Activated gamma-delta T cell treated with Interleukin-2 at 50 U/mL for 16 hours (primary cell): ENCODE data around the gene AP4M1.
"Not testable (repeated sequence)": the region's sequence is repeated elsewhere in the genome, so short reads cannot be mapped to it uniquely, and the experiment has no call there.

Experiments used
- DNase-seq: peaks from one replicate; pipeline ENCODE4 v3.0.0-alpha.2; 2020

The AP4M1 gene

DNA sequence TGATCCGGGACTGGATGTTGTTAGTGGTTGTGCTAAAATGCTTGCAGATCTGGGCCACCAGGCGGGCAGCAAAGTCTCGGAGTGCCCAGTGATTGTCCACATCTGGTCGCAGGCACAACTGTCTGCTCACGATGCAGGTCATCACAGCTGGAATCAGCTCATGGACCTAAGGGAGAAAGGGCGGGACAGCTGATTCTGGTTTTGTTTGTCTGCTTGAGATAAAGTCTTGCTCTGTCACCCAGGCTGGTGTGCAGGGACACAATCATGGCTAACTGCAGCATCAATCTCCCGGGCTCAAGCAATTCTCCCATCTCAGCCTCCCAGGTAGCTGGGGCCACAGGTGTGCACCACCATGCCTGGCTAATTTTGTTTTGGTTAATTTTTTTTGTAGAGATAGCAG lies 9.7 kb downstream of the AP4M1 start:
- no peak for DNase-seq

DNA sequence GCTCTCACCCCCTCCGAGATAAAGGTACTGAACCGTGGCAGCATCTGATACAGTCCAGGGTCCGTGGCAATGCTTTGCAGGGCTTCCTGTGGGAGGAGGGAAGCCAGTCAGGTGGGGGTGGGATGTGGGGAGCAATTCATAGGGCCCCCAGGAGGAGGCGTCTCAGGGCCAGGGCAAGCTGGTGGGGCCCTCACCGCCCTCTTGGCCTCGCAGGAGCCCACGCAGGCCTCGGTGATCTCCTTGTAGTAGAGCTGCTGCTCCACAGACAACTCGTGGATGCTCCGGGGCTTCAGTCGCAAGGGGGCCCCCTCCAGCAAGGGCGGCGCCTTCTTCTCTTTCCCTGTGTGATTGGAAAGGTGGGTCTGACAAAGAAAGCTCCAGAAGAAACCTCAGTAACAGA lies 10.5 kb downstream of the AP4M1 start:
- no peak for DNase-seq

DNA sequence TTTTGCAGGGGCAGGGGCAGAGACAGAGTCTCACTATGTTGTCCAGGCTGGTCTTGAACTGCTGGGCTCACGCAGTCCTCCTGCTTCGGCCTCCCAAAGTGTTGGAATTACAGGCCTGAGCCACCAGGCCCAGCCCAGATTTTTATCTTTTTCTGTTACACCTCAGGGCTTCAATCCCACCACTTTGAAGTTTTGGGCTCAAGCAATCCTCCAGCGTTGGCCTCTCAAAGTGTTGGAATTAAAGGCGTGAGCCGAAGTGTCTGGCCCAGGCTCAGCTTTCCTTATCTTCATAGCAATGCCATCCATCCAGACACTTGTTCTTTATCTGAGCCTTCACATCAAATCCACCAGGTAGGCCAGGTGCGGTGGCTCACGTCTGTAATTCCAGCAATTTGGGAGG lies 13.6 kb downstream of the AP4M1 start:
- no peak for DNase-seq

DNA sequence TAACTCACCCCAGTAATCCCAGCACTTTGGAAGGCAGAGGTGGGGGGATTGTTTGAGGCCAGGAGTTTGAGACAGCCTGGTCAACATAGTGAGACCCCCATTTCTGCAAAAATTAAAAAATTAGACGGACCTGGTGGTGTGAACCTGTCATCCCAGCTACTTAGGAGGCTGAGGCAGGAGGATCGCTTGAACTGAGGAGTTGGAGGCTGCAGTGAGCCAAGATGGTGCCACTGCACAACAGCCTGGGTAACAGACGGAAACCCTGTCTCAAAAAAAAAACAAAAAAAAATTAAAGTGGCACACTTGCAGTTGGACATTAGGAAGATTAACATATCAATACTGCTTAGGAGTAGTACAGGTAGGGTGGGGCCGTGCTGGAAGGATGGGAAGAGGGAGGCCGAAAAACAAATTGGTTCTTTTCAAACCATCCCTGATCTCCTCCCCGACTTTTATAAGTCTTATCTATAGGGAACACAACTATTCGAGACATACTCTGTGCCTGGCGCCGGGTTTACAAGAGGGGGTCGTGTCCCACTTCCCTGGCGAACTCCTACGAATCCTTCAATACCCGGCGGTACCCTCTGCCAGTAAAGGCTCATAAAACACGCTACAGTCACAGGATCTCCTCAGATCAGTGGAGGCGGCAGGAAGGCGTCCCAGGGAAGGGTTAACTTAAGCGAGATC lies 17.1 kb downstream of the AP4M1 start:
- DNase-seq = no peak

DNA sequence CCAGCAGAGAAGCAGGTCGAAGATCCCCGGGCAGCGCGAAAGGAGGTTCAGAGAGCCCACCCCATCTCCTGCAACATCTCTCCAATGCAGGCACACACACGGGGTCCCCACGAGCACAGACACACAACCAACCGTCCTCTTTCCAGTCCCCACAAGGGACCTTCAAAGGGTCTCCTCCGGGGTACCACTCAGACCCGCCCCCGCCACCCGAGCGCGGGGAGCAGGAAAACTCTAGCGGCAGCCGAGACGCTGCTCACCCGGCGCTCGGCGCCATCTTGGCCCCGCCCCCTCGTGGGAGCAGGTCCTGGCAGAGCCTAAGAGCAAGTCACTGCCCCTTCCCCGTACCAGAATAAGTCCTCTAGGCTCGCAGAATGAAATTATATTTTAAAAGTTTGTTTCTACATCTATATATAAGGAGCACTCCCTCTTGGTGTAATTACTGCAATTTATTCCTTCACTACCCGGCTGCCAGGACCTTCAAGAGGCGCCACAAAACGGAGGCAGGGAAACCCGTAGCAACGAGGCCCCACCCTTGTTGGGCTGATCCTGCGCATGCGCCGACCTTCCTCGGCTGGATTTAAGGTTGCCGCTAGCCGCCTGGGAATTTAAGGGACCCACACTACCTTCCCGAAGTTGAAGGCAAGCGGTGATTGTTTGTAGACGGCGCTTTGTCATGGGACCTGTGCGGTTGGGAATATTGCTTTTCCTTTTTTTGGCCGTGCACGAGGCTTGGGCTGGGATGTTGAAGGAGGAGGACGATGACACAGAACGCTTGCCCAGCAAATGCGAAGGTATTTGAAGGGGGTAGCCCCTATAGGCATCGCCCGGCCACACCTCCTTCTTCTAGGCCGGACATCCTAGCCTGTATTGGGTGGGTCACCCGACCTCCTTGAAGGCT lies 17.9 kb downstream of the AP4M1 start, which contains the start of the genes CNPY4 and TAF6:
CNPY4 (plus strand) TSS at position 563 of the 898 bp plus-strand sequence; CDS start at position 674, 111 bp downstream.
TAF6 (minus strand) TSS at position 287 of the 898 bp plus-strand sequence. CDS start 5,149 bp downstream, outside the sequence.
- DNase-seq = peak; percentile 95

DNA sequence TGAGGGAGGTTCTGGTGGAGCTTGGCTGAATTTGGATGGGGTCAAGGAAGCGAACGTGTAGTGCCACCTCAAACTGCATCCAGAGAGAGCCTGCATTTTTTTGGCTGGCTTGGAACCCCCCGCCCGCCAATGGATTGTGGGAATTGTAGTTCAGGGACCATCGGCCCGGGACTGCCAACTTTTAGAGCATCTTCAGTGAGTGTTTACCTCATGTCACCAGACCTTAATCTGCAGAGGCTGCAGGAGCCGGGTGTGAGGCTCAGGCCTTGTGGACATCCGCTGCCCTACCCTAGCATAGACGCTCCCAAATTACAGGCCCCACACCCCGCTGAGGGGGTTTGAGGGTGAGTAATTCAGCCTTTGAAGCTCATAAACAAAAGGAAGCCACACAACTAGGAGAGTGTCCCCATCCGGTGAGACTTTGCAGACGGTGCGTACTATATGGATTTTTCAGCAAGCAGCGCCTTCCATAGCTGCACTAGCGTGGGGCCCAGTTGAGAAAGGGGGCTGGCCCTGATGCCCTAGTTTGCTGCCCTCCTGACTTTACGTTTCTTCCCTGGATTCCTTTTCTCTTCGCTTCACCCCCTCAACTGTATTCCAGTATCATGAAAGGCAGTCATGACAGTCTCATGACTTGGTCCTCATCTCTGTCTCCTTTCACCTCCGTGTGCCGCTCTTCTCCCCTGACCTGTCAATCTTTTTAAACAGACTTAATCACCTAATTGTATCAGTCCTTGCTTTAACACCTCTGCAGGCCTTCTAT lies 18.7 kb downstream of the AP4M1 start:
- DNase-seq = peak; percentile 69

DNA sequence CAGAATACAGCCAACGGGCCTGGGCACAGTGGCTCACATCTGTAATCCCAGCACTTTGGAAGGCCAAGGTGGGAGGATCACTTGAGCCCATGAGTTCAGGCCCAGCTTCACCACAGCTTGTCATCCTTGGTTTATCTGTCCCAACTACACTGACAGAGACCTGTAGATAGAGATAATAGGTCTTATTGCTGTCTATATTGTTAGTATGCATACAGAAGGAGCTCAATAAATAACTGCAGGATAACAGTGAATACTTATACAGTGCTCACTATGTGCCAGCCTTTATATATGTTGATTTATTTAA lies 19.2 kb downstream of the AP4M1 start:
- DNase-seq = no peak

DNA sequence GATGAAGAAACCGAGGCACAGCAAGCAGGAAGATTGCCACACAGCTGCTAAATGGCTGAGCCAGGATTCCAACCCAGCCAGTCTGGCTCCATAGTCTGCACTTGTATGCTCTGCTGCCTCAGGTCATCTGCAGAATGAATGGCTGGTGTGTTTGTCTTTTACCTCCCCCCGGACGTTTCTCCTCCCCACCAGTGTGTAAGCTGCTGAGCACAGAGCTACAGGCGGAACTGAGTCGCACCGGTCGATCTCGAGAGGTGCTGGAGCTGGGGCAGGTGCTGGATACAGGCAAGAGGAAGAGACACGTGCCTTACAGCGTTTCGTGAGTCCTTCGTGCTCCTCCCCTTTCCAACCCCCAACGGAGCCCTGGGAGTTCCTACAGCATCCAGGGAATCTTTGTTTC lies 20.6 kb downstream of the AP4M1 start:
- no peak for DNase-seq

DNA sequence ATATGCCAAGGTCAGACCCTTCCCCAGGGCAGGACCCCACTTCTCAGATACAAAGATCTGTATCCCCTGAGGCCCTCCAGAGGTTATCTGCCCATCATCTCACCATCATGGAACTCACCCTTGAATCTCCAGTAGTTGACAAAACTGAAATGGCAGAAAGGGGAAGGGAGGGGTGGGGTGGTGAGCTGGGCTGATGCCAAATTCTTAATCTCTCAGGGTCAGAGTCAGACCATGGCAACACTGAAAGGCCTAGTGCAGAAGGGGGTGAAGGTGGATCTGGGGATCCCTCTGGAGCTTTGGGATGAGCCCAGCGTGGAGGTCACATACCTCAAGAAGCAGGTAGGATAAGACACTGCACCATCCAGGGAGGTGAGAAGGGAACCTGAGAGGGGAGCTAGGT lies 21.1 kb downstream of the AP4M1 start:
- no peak for DNase-seq

DNA sequence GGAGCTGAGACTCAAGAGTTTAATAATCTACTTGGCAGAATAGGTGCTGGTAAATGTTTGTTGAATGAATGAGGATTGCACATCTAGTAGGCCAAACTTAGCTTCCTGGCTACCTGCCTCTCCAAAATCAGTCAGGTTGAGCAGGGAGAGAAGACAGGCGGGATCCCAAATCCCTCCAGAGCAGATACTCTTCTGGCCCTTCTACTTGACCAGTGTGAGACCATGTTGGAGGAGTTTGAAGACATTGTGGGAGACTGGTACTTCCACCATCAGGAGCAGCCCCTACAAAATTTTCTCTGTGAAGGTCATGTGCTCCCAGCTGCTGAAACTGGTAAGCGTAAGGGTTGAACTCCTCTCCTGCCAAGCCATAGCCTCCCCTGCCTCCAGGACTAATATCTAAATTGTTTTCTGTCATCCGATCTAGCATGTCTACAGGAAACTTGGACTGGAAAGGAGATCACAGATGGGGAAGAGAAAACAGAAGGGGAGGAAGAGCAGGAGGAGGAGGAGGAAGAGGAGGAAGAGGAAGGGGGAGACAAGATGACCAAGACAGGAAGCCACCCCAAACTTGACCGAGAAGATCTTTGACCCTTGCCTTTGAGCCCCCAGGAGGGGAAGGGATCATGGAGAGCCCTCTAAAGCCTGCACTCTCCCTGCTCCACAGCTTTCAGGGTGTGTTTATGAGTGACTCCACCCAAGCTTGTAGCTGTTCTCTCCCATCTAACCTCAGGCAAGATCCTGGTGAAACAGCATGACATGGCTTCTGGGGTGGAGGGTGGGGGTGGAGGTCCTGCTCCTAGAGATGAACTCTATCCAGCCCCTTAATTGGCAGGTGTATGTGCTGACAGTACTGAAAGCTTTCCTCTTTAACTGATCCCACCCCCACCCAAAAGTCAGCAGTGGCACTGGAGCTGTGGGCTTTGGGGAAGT lies 23.1 kb downstream of the AP4M1 start:
- DNase-seq = no peak

DNA sequence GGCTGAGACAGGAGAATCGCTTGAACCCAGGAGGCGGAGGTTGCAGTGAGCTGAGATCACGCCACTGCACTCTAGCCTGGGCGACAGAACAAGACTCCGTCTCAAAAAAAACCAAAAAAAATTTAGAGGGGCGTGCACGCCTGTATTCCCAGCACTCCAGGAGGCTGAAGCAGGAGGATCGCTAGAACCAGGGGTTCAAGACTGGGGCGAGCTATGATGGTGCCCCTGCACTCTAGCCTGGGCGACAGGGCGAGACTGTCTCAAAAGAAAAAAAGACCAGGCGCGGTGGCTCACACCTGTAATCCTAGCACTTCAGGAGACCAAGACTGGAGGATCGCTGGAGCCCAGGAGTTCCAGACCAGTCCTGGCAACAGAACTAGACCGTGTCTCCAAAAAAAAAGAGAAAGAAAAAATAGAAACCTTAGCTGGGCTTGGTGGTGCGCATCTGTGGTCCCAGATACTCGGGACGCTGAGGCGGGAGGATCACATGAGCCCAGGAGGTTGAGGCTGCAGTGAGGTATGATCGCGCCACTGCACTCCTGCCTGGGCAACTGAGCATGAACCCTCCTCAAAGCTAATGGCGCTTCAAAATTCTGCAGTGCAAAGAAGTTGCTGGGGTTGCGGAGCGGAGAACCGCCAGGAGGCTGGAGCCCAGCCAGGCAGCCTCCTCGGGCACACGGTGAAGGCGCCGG lies 24.9 kb downstream of the AP4M1 start:
- DNase-seq = no peak

DNA sequence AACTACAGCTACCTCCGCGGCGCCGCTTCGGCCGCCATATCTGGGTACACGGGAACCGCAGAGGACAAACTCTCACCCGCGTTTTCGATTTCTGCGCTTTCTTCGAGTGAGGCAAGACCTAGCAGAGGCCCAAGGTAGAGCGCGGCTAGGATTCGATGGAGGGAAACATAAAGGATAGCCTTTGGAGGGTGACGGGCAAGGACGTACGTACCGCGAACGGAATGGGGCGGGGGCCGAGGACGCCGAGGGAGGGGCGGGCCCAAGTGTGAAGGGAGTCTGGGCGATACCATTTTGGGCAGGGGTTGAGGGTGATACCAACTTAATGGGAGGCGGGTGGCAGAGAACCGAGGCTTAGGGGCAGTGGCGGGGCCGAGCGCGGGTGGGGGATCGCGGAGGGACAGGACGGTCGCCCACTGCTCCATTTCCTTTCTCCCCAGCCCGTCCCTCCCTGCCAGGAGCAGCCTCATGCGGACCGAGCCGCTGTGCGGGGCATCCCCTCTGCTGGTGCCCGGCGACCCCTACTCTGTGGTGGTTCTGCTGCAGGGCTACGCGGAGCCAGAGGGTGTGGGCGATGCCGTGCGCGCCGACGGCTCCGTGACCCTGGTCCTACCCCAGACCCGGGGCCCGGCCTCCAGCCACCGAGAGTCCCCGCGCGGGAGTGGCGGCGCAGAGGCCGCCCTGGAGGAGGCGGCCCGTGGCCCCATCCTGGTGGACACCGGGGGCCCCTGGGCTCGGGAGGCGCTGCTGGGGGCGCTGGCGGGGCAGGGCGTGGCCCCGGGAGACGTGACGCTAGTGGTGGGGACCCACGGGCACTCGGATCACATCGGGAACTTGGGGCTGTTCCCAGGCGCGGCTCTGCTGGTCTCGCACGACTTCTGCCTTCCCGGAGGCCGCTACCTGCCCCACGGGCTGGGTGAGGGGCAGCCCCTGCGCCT lies 25.8 kb downstream of the AP4M1 start, which contains the start of gene MBLAC1:
MBLAC1 (plus strand) TSS at position 37 of the 935 bp plus-strand sequence; CDS start at position 466, 429 bp downstream.
- peak; percentile 94 for DNase-seq

DNA sequence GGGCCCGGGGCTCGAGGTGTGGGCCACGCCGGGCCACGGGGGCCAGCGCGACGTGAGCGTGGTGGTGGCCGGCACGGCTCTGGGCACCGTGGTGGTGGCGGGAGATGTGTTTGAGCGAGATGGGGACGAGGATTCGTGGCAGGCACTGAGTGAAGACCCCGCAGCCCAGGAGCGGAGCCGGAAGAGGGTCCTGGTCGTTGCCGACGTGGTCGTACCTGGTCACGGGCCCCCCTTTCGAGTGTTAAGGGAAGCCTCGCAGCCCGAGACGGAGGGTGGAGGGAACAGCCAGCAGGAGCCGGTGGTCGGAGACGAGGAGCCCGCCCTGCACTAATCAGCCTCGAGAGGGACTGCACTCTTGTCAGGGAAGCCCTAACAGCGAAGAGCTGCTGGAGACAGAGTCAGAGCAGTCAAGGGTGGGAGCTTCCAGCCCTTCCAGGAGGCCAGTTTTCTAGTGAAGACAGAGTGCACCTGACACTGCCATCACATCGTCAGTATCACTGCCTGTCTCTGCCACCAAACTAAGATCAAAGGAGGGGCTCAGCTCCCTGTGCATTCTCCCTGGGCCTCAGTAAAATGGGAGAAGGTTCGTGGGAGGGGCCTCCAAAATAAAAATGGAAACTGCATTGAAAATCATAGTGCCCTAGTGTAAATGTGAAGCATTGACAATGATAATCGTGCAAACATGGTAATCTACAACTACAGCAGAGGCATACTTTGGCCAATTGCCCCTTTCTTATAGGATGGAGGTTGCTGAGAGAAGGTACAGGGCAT lies 26.6 kb downstream of the AP4M1 start:
- DNase-seq = peak; percentile 19

DNA sequence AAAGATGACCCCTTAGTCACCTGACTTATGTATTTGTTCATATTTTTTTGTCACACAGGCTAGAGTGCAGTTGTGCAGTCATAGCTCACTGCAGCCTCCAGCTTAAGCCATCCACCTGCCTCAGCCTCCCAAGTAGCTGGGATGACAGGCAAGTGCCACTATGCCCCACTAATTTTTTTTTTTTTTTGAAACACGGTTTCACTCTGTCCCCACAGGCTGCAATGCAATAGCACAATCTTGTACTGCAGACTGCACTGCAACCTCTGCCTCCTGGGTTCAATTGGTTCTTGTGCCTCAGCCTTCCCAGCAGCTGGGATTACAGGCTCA lies 27.2 kb downstream of the AP4M1 start:
- DNase-seq = no peak

DNA sequence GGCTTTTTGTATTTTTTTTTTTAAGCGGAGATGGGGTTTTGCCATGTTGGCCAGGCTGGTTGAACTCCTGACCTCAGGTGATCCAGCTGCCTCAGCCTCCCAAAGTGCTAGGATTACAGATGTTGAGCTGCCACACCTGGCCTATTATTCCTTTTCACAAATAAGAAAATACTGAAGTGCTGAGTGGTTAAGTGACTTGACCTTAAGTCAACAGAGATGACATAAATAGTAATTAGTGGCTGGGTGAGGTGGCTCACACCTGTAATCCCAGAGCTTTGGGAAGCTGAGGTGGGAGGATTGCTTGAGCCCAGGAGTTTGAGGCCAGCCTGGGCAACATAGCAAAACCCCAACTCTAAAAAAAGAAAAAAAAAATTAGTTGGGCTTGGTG lies 28.8 kb downstream of the AP4M1 start:
- not testable (repeated sequence) for DNase-seq

DNA sequence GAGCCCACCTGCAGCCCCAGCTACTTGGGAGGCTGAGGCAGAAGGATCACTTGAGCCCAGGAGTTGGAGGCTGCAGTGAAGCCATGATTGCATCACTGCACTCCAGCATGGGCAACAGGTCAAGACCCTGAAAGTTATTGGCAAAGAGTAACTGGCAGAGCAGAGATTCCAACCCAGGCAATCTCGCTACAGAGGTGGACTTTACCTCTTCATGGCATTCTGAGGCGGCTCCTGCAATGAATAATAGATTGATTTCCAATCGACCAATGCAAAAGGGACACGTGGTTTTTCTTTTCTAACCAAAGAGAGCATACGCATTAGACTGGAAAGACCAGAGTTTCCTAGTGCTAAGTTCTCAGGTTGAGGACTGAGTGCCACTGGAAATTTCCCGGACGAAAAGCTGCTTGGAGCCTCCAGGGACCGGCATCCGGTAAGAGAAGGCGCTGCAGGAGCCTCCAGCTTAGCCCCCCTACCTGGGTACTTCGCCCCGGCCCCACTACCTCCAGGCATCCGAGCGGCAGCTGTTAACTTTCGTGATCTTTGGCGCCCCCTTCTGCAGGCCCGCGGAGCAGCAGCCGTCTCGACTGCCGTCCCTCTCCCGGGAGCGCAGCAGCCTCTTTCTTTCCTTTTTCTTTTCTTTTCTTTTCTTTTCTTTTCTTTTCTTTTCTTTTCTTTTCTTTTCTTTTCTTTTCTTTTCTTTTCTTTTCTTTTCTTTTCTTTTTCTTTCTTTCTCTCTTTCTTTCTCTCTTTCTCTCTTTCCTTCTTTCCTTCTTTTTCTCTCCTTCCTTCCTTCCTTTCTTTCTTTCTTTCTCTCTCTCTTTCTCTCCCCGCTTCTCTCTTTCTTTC lies 29.4 kb downstream of the AP4M1 start:
- peak; percentile 88 for DNase-seq

DNA sequence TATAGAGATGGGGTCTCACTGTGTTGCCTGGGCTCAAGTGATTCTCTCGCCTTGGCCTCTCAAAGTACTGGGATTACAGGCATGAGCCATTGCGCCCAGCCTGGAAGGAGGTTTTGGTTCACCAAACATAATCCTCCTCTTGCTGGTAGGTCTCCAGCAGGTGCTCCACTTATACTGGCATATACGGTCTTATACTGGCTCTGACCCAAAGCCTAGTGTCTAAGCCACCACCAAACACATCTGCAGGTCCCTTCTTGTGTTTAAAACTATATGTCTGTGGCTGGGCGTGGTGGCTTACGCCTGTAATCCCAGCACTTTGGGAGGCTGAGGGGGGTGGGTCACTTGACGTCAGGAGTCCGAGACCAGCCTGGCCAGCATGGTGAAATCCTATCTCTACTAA lies 30.7 kb downstream of the AP4M1 start:
- DNase-seq = no peak

DNA sequence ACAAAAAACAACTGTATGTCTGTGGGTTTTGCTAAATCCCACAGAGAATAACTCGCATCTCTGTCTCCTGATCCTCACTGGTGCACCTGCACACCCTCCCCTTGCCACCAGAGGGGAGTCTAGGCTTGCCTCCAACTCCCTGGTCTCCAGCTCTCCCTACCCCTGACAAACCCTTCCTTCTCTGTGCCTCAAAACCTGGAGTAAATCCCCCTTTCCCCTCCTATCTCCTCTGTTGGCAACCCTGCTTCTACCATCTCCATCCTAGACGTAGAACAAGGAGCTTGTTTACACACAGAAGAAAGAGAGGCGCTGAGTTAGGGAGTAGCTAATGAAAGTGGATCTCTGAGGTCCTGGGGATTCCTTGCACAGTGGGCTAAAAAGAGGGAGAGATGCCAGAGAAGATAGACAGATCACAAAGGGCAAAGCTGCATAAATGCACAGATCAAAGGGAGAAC lies 31.3 kb downstream of the AP4M1 start:
- peak; percentile 59 for DNase-seq
